Fibroblast of pulmonary artery (primary cell): ENCODE results near the gene TMEM217.

Source experiments
- DNase-seq: peaks from one replicate; pipeline ENCODE4 v3.0.0-alpha.2; 2010; ENCODE audit warnings: low read depth
- H3K4me3 ChIP-seq: replicated peaks from 2 replicates; pipeline ENCODE4 v1.5.1; 2011; ENCODE audit warnings: low read depth, mild to moderate bottlenecking, control low read depth, low read length, moderate library complexity
- TF ChIP-seq, protein P1 (sequence below): IDR thresholded peaks from 2 replicates; pipeline ENCODE4 v1.5.1; 2011; ENCODE audit warnings: mild to moderate bottlenecking, control low read depth, low read length, inconsistent platforms; ENCODE audit errors: missing control alignments

TMEM217 gene

GRCh38 chr6:37171970-37172812, 85.8 kb downstream of the TMEM217 start:
- peak; percentile 94 for DNase-seq
- H3K4me3 ChIP-seq: peak overlapping the region; percentile 94
- TF ChIP-seq, protein P1, sequence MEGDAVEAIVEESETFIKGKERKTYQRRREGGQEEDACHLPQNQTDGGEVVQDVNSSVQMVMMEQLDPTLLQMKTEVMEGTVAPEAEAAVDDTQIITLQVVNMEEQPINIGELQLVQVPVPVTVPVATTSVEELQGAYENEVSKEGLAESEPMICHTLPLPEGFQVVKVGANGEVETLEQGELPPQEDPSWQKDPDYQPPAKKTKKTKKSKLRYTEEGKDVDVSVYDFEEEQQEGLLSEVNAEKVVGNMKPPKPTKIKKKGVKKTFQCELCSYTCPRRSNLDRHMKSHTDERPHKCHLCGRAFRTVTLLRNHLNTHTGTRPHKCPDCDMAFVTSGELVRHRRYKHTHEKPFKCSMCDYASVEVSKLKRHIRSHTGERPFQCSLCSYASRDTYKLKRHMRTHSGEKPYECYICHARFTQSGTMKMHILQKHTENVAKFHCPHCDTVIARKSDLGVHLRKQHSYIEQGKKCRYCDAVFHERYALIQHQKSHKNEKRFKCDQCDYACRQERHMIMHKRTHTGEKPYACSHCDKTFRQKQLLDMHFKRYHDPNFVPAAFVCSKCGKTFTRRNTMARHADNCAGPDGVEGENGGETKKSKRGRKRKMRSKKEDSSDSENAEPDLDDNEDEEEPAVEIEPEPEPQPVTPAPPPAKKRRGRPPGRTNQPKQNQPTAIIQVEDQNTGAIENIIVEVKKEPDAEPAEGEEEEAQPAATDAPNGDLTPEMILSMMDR: peak; percentile 83

DNA sequence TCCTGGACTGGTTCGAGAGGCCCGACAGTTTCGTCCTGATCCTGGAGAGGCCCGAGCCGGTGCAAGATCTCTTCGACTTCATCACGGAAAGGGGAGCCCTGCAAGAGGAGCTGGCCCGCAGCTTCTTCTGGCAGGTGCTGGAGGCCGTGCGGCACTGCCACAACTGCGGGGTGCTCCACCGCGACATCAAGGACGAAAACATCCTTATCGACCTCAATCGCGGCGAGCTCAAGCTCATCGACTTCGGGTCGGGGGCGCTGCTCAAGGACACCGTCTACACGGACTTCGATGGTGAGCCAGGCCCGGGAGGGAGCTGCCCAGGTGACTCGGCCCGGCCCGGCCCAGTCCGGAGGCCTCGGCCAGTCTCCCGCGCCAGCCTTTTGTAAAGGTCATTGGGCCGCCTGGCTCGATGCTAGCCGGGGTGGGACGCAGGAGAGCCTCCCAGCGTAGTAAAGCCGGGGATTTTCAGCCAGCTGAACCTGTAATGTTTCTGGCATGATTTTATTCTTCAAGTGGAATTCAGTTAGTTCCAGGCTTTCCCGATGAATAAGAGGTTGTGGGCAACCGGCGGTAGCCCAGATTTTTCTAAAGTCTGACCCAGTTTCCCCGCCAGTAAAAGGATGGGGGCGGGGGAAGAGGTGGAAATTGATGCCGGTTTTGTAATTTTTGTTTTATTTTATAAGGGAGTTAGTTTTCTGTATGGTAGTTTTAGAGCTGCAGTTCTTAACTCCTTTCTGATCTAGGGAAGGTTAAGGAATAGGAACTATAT, 86.6 kb downstream of the TMEM217 start:
- DNase-seq: peak; percentile 33
- TF ChIP-seq, protein P1: no peak
- H3K4me3 ChIP-seq: peak overlapping the region; percentile 94

DNA sequence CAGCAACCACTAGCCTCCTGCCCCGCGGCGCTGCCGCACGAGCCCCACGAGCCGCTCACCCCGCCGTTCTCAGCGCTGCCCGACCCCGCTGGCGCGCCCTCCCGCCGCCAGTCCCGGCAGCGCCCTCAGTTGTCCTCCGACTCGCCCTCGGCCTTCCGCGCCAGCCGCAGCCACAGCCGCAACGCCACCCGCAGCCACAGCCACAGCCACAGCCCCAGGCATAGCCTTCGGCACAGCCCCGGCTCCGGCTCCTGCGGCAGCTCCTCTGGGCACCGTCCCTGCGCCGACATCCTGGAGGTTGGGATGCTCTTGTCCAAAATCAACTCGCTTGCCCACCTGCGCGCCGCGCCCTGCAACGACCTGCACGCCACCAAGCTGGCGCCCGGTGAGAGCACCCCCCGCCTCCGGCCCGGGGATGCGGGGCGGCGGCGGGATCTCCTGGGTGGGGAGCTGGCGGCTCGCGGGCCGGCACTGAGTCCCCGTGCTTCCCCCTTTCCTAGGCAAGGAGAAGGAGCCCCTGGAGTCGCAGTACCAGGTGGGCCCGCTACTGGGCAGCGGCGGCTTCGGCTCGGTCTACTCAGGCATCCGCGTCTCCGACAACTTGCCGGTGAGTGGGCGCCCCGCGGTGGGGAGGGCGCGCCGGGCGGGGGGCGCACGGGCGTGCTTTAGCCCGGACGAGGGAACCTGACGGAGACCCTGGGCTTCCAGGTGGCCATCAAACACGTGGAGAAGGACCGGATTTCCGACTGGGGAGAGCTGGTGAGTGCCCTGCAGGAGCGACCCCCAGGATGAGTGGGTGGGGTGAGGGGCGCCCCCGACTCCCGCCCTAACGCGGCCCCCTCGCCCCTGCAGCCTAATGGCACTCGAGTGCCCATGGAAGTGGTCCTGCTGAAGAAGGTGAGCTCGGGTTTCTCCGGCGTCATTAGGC, 87.4 kb downstream of the TMEM217 start:
- H3K4me3 ChIP-seq: peak overlapping the region; percentile 94
- TF ChIP-seq, protein P1: peak; percentile 4
- DNase-seq: peak; percentile 59

DNA sequence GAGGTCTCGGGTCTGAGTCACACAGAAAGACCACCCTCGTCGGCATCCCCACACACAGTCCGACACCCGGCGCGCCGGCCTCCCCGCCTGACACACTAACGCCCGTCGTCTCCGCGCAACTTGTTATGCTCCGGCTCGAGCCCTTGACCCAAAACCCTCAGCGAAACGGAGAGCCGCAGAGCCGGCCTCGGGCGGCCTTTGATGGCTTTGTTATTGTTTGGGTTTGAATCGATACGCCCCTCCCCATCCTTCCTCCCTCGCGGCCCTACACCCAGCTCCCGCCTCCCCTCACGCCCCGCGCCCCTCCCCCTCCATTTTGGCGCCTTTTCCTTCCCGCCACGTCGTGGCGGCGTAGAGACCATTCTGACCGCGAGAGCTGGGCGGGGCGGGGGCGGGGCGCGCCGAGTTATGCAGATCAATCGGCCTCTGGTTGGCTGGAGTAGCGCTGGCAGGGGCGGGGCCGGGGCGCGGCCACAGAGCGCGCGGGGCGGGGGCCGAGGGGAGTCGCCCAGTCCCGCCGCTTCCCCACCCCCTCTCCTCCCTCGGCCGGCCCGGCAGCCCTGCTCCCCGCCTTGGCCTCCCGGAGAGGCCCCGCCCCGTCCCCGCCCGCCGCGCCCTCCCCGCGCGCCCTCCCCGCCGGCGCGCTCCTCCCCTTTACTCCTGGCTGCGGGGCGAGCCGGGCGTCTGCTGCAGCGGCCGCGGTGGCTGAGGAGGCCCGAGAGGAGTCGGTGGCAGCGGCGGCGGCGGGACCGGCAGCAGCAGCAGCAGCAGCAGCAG, 88.3 kb downstream of the TMEM217 start, which contains the start of gene PIM1:
Gene PIM1, plus strand, starts transcription at position 657 of the 777 bp plus-strand sequence. CDS start 424 bp downstream, outside the sequence.
- TF ChIP-seq, protein P1: no peak
- DNase-seq: peak; percentile 97
- peak within 1 kb of the TSS; percentile 94 for H3K4me3 ChIP-seq

DNA sequence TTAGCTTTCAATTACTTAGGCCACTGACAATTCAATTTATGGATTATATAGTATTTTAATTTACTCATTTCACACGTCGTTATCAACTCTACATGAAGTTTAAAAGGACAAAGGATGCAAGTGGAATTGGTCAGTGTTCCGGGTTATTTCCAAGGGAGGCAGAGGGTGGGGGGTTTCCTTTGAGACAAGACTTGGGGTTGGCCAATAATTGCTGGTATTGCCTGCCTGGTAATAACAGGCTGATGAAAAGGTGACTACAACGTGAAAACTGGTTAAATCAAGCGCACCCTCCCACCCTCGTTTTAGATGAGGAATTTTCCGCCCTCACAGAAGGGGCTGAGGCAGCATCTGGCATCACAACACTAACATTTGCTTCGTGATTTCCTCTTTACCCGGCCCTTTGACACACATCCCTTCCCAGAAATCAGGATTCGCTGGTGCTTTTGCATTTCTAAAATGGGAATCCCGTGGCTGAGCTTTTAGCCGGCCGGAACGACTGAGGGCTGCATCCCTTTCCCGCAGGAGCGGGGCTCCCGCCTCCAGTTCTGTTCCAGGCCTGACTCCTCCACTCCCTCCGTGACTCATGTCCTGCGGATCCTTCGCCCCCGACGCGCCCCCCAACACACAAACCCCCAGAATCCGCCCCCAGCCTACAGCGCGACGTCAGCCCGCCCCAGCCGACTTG, 89.0 kb downstream of the TMEM217 start:
- TF ChIP-seq, protein P1: no peak
- H3K4me3 ChIP-seq: peak overlapping the region; percentile 62
- no peak for DNase-seq
